Adrenal gland (tissue), 5 donors: Measurements from ENCODE around the gene ATG101.

ENCODE experiments used
- CTCF ChIP-seq, 6 experiments: fragments of 450-650 bp in 4 of 6; fragments of 200-600 bp in 2 of 6; sonication (generic) in 1 of 6; IDR thresholded peaks; 1 replicate in 5 of 6; 2 replicates in 1 of 6; pipeline versions ENCODE4 v1.5.1 to v1.8.0; 2016 to 2021; ENCODE audit warnings: antibody characterized with exemption in 6 of 6, mild to moderate bottlenecking in 2 of 6, moderate library complexity in 1 of 6
- POLR2A ChIP-seq, 2 donors: fragments of 450-650 bp; IDR thresholded peaks; one replicate each; pipeline ENCODE4 v1.6.1; 2017; ENCODE audit warnings: antibody characterized with exemption in 2 of 2, mild to moderate bottlenecking in 2 of 2, moderate library complexity in 1 of 2
- donor health status: DM: no; HTN: no; CAD: no.

GRCh38 chr12:52044292-52044983 is 25.3 kb upstream of the ATG101 start:
- TF ChIP-seq CTCF (IDR thresholded peaks at IDR 0.05) = no peak
- TF ChIP-seq POLR2A (IDR thresholded peaks at IDR 0.05) = peak; percentile 45 to 62
